Right renal cortex interstitium (tissue), 3 donors: ENCODE measurements around the gene TMEM260. TPM values are rescaled to one million over a fixed set of nuclear protein-coding genes. Genes with fewer than 3 reads are reported as not detected.
"Not testable (repeated sequence)": the region's sequence is repeated elsewhere in the genome, so short reads cannot be mapped to it uniquely, and the experiment has no call there.

ENCODE experiments used
- DNase-seq, 3 donors: peaks; one replicate each; pipeline ENCODE4 v3.0.0-alpha.2; 2013; ENCODE audit warnings: low read depth in 3 of 3, low spot score in 2 of 3
- polyA plus RNA-seq, 3 donors: library from polyadenylated mRNA; unstranded; fragments of 120-200 nt; gene quantifications; one replicate each; pipeline ENCODE4 v1.2.1, GENCODE V29; 2013; ENCODE audit not compliant: insufficient read length in 3 of 3

Gene TMEM260
- polyA plus RNA-seq, 3 donors: 30.3 to 33.8 (median 30.6) TPM

- DNase-seq: no peak
Measured at GRCh38 chr14:56666294-56666693, 86.7 kb downstream of the TMEM260 start.

GRCh38 chr14:56666716-56667115 lies 87.1 kb downstream of the TMEM260 start:
- DNase-seq: no peak

- DNase-seq: not testable (repeated sequence)
Measured at GRCh38 chr14:56667290-56667689, 87.7 kb downstream of the TMEM260 start.

GRCh38 chr14:56676042-56676441 lies 96.4 kb downstream of the TMEM260 start:
- DNase-seq: no peak

- no peak for DNase-seq
Measured at GRCh38 chr14:56678838-56679237, 99.2 kb downstream of the TMEM260 start.

GRCh38 chr14:56686416-56686815 lies 106.8 kb downstream of the TMEM260 start:
- DNase-seq: no peak

- DNase-seq: no peak
Measured at GRCh38 chr14:56687123-56687522, 107.5 kb downstream of the TMEM260 start.

GRCh38 chr14:56694609-56695008 lies 115.0 kb downstream of the TMEM260 start:
- no peak for DNase-seq

- DNase-seq: not testable (repeated sequence)
Measured at GRCh38 chr14:56695216-56695615, 115.6 kb downstream of the TMEM260 start.

Other genes starting within 250 kb of the TMEM260 start
- not detected for gene OTX2, start 230.7 kb downstream of the TMEM260 start, polyA plus RNA-seq